Stimulated activated naive B cell treated with anti-CD40 and anti-IgM and Interleukin-4, amounts not matched to agents 10 μg/mL and 1 μg/mL and 100 μg/mL, for 72 hours (primary cell): ENCODE data around the gene CCDC88C.
A peak's percentile ranks its signal among the peaks of the same experiment; 100 is the strongest.

ENCODE experiments used
- ATAC-seq, 2 donors: fragments of 150-1000 bp; cut with Tn5 transposase; replicated peaks; 2 replicates each; pipeline ENCODE4 v1.10.0; 2021; ENCODE audit warnings: moderate library complexity in 1 of 2
- DNase-seq: peaks from one replicate; pipeline ENCODE4 v3.0.0; 2021
- H3K27ac Mint-ChIP-seq: one replicate; pipeline ENCODE4 v1.8.0; 2022; ENCODE audit warnings: mild to moderate bottlenecking, mixed read lengths
- H3K27me3 Mint-ChIP-seq, 2 donors: one replicate each; pipeline ENCODE4 v1.8.0; 2022; ENCODE audit warnings: mixed read lengths in 2 of 2
- H3K36me3 Mint-ChIP-seq, 2 donors: one replicate each; pipeline ENCODE4 v1.8.0; 2022; ENCODE audit warnings: mixed read lengths in 2 of 2, mild to moderate bottlenecking in 1 of 2
- H3K4me1 Mint-ChIP-seq, 2 donors: one replicate each; pipeline ENCODE4 v1.8.0; 2022; ENCODE audit warnings: mixed read lengths in 2 of 2, mild to moderate bottlenecking in 1 of 2
- H3K4me3 Mint-ChIP-seq, 2 donors: one replicate each; pipeline ENCODE4 v1.8.0; 2022; ENCODE audit warnings: mild to moderate bottlenecking in 2 of 2, mixed read lengths in 2 of 2, moderate library complexity in 1 of 2
- H3K9me3 Mint-ChIP-seq, 2 donors: one replicate each; pipeline ENCODE4 v1.8.0; 2022; ENCODE audit warnings: mixed read lengths in 2 of 2, mild to moderate bottlenecking in 1 of 2

Gene CCDC88C

DNA sequence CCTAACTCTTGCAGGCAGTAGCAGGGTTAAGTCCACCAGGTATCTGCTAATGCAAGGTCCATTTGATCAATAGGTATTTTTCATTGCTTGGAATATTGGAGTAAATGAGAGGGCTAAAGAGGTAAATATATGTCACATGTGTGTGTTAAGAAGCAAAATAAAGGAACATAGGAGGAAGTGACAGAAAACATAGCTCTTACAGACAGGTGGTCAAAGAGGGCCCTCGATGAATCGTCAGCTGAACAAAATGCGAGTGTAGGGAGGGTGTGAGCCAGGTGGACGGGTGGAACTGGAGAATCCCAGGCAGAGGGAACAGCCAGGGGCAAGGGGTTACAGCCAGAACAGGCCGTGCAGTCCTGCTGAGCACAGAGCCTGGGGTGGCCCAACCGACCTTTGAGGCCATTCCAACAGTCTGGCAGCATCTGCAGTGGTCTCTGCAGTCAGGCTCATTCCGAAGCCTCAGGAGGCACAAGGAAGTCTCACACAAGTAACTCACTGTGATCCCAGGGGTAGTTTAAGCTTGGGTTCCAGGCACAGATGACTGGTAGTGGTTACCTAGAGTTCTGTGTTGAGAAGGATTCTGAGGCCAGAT, 43.2 kb downstream of the CCDC88C start:
- Mint-ChIP-seq H3K4me1 (peaks cover 82 to 99% of the 10 kb centered on the region in 2 donors), H3K9me3 (no peaks in the 10 kb centered on the region), H3K36me3 (peaks cover 22 to 47% of the 10 kb centered on the region in 2 donors), H3K27me3 (no peaks in the 10 kb centered on the region), H3K4me3 (peak overlapping the region; percentile 71 to 73), H3K27ac (peak overlapping the region; percentile 94)
- no peak for DNase-seq
- peak in 1 of 2 donors; percentile 10 for ATAC-seq

- H3K36me3 Mint-ChIP-seq, result peaks cover 20 to 47% of the 10 kb centered on the region in 2 donors
- peak; percentile 70 for DNase-seq
- peak overlapping the region; percentile 71 to 73 for H3K4me3 Mint-ChIP-seq
- no peaks in the 10 kb centered on the region for H3K27me3 Mint-ChIP-seq
- peaks cover 84 to 100% of the 10 kb centered on the region in 2 donors for H3K4me1 Mint-ChIP-seq
- no peaks in the 10 kb centered on the region for H3K9me3 Mint-ChIP-seq
- ATAC-seq, result peak; percentile 79 to 83
- H3K27ac Mint-ChIP-seq, result peak overlapping the region; percentile 94
Measured at GRCh38 chr14:91373591-91374254, 43.9 kb downstream of the CCDC88C start.

DNA sequence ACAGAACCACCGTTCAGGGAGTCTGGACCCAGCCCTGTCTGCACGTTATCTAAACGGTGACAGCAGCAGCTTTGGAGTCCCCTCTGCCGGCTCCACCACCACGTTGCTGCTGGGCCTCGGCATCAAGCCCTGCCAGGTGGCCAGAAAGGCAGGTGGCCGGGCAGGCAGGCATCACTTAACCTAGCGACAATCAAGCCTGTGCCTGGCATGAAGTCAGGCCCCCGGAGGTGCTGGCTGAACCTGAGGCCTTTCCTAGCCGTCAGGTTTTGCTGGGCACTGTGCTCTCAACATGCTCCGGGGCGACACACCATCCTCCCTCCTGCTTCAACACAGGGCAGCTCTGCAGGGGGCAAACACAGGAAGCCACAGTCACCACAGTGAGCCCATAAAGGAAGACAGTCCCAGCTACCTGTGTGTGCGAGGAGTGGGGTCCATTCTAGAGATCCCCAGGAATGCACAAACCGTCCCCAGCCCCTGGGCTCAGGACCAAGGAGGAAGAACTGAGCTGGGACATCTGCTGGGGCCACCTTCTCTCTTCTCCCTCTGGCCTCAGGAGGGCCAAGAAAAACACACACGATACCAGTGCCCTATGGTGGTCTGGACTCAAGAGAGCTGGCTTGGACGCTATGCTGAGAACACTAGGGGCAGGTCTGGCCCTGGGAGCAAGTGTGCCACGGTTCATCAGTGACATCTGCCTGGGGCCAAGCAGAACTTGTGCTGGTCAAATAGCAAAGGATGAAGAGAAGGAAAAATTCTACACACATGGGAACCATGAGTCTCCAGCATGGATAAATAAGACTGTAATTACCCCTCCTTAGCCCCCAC, 44.7 kb downstream of the CCDC88C start:
- DNase-seq, result no peak
- H3K4me3 Mint-ChIP-seq, result peak overlapping the region; percentile 71 to 73
- peak; percentile 36 to 49 for ATAC-seq
- peaks cover 17 to 42% of the 10 kb centered on the region in 2 donors for H3K36me3 Mint-ChIP-seq
- peak overlapping the region; percentile 94 for H3K27ac Mint-ChIP-seq
- H3K9me3 Mint-ChIP-seq, result no peaks in the 10 kb centered on the region
- H3K4me1 Mint-ChIP-seq, result peaks cover 80 to 100% of the 10 kb centered on the region in 2 donors
- no peaks in the 10 kb centered on the region for H3K27me3 Mint-ChIP-seq

- peak overlapping the region; percentile 69 to 71 for H3K4me3 Mint-ChIP-seq
- peaks cover 80 to 100% of the 10 kb centered on the region in 2 donors for H3K4me1 Mint-ChIP-seq
- DNase-seq, result no peak
- H3K36me3 Mint-ChIP-seq, result peaks cover 16 to 37% of the 10 kb centered on the region in 2 donors
- H3K27ac Mint-ChIP-seq, result peak overlapping the region; percentile 94
- no peaks in the 10 kb centered on the region for H3K9me3 Mint-ChIP-seq
- ATAC-seq, result no peak
- no peaks in the 10 kb centered on the region for H3K27me3 Mint-ChIP-seq
Measured at GRCh38 chr14:91371990-91372375, 45.6 kb downstream of the CCDC88C start.

- Mint-ChIP-seq H3K9me3 (no peaks in the 10 kb centered on the region), H3K4me1 (peaks cover 80 to 100% of the 10 kb centered on the region in 2 donors), H3K27me3 (no peaks in the 10 kb centered on the region), H3K36me3 (peaks cover 16 to 33% of the 10 kb centered on the region in 2 donors), H3K27ac (peak overlapping the region; percentile 94), H3K4me3 (peak overlapping the region; percentile 26 to 69)
- ATAC-seq (no peak), DNase-seq (no peak)
Measured at GRCh38 chr14:91371011-91371989, 46.3 kb downstream of the CCDC88C start.

GRCh38 chr14:91369628-91370445, 47.8 kb downstream of the CCDC88C start:
- ATAC-seq (no peak), DNase-seq (no peak)
- Mint-ChIP-seq H3K9me3 (no peaks in the 10 kb centered on the region), H3K36me3 (peaks cover 11 to 24% of the 10 kb centered on the region in 2 donors), H3K4me3 (no peak overlapping the region), H3K27ac (peak overlapping the region; percentile 83), H3K27me3 (no peaks in the 10 kb centered on the region), H3K4me1 (peaks cover 73 to 98% of the 10 kb centered on the region in 2 donors)

DNA sequence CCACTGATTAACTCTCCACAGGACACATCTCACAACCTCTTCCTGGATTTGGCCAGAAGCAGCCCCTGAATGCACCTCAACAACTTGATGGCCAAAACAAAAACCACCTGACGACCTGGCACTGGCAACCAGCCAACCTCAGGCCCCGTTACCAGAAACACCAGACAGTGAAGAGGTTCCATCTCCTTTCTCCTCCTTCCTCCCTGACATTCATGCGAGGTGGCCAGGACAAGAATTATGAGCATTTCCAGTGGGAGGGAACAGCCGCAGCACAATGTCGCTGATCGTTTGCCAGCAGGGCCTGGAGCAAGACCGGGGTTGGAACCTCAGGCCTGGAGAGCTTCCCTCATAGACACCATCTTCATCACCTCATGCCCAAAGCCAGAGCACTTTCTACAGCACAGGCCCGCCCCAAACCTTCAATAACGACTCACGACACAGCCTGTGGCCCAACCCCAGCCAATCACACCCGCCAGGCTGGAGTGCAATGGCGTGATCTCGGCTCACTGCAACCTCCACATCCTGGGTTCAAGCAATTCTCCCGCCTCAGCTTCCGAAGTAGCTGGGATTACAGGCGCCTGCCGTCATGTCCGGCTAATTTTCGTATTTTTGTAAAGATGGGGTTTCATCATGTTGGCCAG, 48.7 kb downstream of the CCDC88C start:
- H3K4me1 Mint-ChIP-seq, result peaks cover 70 to 98% of the 10 kb centered on the region in 2 donors
- H3K9me3 Mint-ChIP-seq, result no peaks in the 10 kb centered on the region
- peak overlapping the region; percentile 65 for H3K27ac Mint-ChIP-seq
- no peaks in the 10 kb centered on the region for H3K27me3 Mint-ChIP-seq
- ATAC-seq (no peak), DNase-seq (no peak)
- peak overlapping the region in 1 of 2 donors; percentile 17 for H3K4me3 Mint-ChIP-seq
- peaks cover 8 to 16% of the 10 kb centered on the region in 2 donors for H3K36me3 Mint-ChIP-seq

- peaks cover 57 to 88% of the 10 kb centered on the region in 2 donors for H3K4me1 Mint-ChIP-seq
- peak; percentile 85 for DNase-seq
- ATAC-seq, result peak; percentile 71 to 79
- no peaks in the 10 kb centered on the region for H3K9me3 Mint-ChIP-seq
- no peaks in the 10 kb centered on the region for H3K27me3 Mint-ChIP-seq
- H3K36me3 Mint-ChIP-seq, result peaks cover 8 to 16% of the 10 kb centered on the region in 2 donors
- H3K27ac Mint-ChIP-seq, result peak overlapping the region; percentile 96
- H3K4me3 Mint-ChIP-seq, result peak overlapping the region; percentile 74 to 77
Measured at GRCh38 chr14:91367173-91368171, 50.1 kb downstream of the CCDC88C start.

DNA sequence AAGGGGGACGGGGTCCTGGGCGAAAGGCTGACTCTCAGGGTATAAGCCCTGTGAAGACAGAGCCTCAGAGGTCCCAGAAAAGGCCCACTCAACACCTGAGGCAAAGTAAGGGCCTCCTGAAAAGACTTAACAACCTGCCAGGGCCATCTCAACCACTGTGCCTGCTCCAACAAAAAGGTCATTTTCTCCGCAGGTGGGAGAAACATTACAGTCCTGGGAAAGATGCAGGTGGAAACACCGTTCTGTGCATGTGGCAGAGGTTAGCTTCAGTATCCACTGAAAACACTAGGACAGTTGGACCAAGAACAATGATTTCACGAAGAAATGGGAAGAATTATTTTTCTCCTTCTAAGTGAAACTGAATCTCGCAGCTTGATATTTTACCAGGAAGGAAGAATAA, 50.9 kb downstream of the CCDC88C start:
- peaks cover 51 to 88% of the 10 kb centered on the region in 2 donors for H3K4me1 Mint-ChIP-seq

DNA sequence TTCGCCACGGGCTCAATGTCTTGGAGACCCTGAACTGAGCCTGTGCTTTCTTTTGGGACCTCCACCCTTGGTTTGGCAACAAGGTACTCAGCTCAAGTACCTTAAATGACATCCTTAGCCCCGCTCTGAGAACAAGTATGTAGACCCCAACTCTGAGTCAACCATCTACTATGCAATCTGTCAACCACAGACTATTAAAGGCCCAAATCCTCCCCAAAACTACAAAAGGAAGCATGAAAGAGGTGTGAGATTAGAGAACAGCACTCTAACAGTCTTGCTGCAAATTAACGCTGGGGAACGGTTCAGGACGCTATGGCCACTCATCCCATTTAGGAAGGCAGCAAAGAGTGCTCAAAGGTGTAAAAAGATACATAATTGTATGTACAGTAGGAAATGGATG, 52.1 kb downstream of the CCDC88C start:
- H3K27ac Mint-ChIP-seq, result peak overlapping the region; percentile 96
- H3K36me3 Mint-ChIP-seq, result peaks cover 10 to 19% of the 10 kb centered on the region in 2 donors
- no peaks in the 10 kb centered on the region for H3K27me3 Mint-ChIP-seq
- ATAC-seq, result no peak
- no peaks in the 10 kb centered on the region for H3K9me3 Mint-ChIP-seq
- H3K4me3 Mint-ChIP-seq, result peak overlapping the region in 1 of 2 donors; percentile 25
- H3K4me1 Mint-ChIP-seq, result peaks cover 43 to 86% of the 10 kb centered on the region in 2 donors
- DNase-seq, result no peak

More for the DNA sequence above, 50.9 kb downstream of the CCDC88C start:
- peak overlapping the region; percentile 74 to 77 for H3K4me3 Mint-ChIP-seq
- no peak for DNase-seq
- peak overlapping the region; percentile 96 for H3K27ac Mint-ChIP-seq
- no peaks in the 10 kb centered on the region for H3K9me3 Mint-ChIP-seq
- peaks cover 8 to 16% of the 10 kb centered on the region in 2 donors for H3K36me3 Mint-ChIP-seq
- H3K27me3 Mint-ChIP-seq, result no peaks in the 10 kb centered on the region
- no peak for ATAC-seq

DNA sequence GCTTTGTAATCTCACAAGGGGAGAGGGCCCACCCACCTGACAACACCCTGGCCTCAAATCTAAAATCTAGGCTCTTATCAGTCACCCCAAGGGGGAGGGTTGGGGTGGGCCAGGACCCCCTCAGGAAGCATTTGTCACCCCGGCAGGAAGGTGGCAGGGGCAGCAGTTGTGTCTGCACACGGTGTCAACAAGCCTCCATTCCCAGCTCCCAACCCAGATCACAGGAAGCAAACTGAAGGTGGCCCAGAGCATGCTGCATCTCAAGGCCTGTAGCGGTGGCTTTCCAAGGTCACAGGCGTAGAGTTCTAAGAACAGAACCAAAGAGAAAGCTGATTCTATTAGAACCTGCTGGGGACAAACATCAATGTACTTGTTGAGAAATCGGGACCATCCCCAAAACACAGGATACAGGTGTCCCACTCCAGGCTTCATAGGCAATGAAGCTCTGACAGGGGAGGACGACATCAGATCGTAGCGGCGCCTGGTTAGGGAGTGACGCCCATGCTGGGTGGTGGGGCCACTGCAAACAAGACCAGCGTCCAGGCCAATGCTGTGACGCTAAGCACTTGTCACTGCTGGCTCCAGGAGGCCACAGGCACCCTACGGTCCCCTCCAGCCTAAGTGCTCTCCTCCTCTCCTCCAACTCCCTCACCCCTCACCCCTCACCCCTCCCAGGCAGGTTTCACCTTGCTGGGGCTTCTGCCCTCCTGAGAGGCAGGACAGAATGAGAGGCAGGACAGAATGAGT, 52.9 kb downstream of the CCDC88C start:
- Mint-ChIP-seq H3K27ac (peak overlapping the region; percentile 94), H3K36me3 (peaks cover 7 to 23% of the 10 kb centered on the region in 2 donors), H3K9me3 (no peaks in the 10 kb centered on the region), H3K4me1 (peaks cover 40 to 79% of the 10 kb centered on the region in 2 donors), H3K27me3 (no peaks in the 10 kb centered on the region), H3K4me3 (peak overlapping the region; percentile 57 to 66)
- DNase-seq, result no peak
- no peak for ATAC-seq
